Measurements from ENCODE around the gene ERC1. TPM values are rescaled to one million over a fixed set of nuclear protein-coding genes. Genes with fewer than 3 reads are reported as not detected.

Gene ERC1
- total and polyA plus RNA-seq, 2 donors from 2014 or later: 5.1 to 68.3 TPM

- Histone ChIP-seq H3K27ac (ENCODE audit: low read depth in 2 of 2, low read length in 2 of 2) (peak overlapping the region; percentile 97 to 98), H3K9ac (ENCODE audit: low read length in 3 of 3) (peak overlapping the region; percentile 31 to 94 (median 84)), H3K9me3 (ENCODE audit: control insufficient read depth in 2 of 3, insufficient read depth in 1 of 3, low read length in 3 of 3) (no peaks in the 10 kb centered on the region), H3K4me3 (ENCODE audit: low read length in 3 of 3) (peak overlapping the region; percentile 70 to 87 (median 83)), H3K36me3 (ENCODE audit: control insufficient read depth in 2 of 3, insufficient read depth in 3 of 3, low read length in 3 of 3) (no peaks in the 10 kb centered on the region), H3K27me3 (ENCODE audit: control insufficient read depth, insufficient read depth, low read length) (no peaks in the 10 kb centered on the region), H3K4me1 (ENCODE audit: control insufficient read depth in 2 of 3, insufficient read depth in 2 of 3, low read depth in 1 of 3, low read length in 3 of 3) (peaks cover 4 to 11% (median 10%) of the 10 kb centered on the region in 3 donors)
- FAIRE-seq (no peak), DNase-seq (peak; percentile 35 to 90 (median 75))
- TF ChIP-seq CTCF (IDR thresholded peaks at IDR 0.05; ENCODE audit: borderline replicate concordance, extremely low read depth, insufficient read depth): no peak
- intact Hi-C loops (cut with DNase I): no loop called here
Observed at GRCh38 chr12:989751-990660, 1.0 kb upstream of the ERC1 start.

GRCh38 chr12:991350-992333 lies 619 bp downstream of the ERC1 start:
- Histone ChIP-seq H3K9me3 (ENCODE audit: control insufficient read depth in 2 of 3, insufficient read depth in 1 of 3, low read length in 3 of 3) (no peaks in the 10 kb centered on the region), H3K27ac (ENCODE audit: low read depth in 2 of 2, low read length in 2 of 2) (peak overlapping the region; percentile 87 to 93), H3K4me1 (ENCODE audit: control insufficient read depth in 2 of 3, insufficient read depth in 2 of 3, low read depth in 1 of 3, low read length in 3 of 3) (peaks cover 4 to 11% (median 10%) of the 10 kb centered on the region in 3 donors), H3K4me3 (ENCODE audit: low read length in 3 of 3) (peak overlapping the region; percentile 83 to 88 (median 85)), H3K9ac (ENCODE audit: low read length in 3 of 3) (peak overlapping the region; percentile 80 to 85 (median 84)), H3K27me3 (ENCODE audit: control insufficient read depth, insufficient read depth, low read length) (no peaks in the 10 kb centered on the region), H3K36me3 (ENCODE audit: control insufficient read depth in 2 of 3, insufficient read depth in 3 of 3, low read length in 3 of 3) (no peaks in the 10 kb centered on the region)
- FAIRE-seq (no peak), DNase-seq (peak in 3 of 5 donors; percentile 12 to 79 (median 77))
- no peak for TF ChIP-seq CTCF (IDR thresholded peaks at IDR 0.05; ENCODE audit: borderline replicate concordance, extremely low read depth, insufficient read depth)
- intact Hi-C loops (cut with DNase I): no loop called here

GRCh38 chr12:992647-993046 lies 1.6 kb downstream of the ERC1 start:
- H3K9ac ChIP-seq (ENCODE audit: low read length in 3 of 3): peak overlapping the region in 1 of 3 donors; percentile 37
- H3K4me1 ChIP-seq (ENCODE audit: control insufficient read depth in 2 of 3, insufficient read depth in 2 of 3, low read depth in 1 of 3, low read length in 3 of 3): peaks cover 4 to 11% (median 10%) of the 10 kb centered on the region in 3 donors
- no peaks in the 10 kb centered on the region for H3K27me3 ChIP-seq (ENCODE audit: control insufficient read depth, insufficient read depth, low read length)
- no peak overlapping the region for H3K27ac ChIP-seq (ENCODE audit: low read depth in 2 of 2, low read length in 2 of 2)
- TF ChIP-seq CTCF (IDR thresholded peaks at IDR 0.05; ENCODE audit: borderline replicate concordance, extremely low read depth, insufficient read depth): no peak
- no peaks in the 10 kb centered on the region for H3K36me3 ChIP-seq (ENCODE audit: control insufficient read depth in 2 of 3, insufficient read depth in 3 of 3, low read length in 3 of 3)
- intact Hi-C loops (cut with DNase I): no loop called here
- H3K9me3 ChIP-seq (ENCODE audit: control insufficient read depth in 2 of 3, insufficient read depth in 1 of 3, low read length in 3 of 3): no peaks in the 10 kb centered on the region
- peak overlapping the region in 1 of 3 donors; percentile 83 for H3K4me3 ChIP-seq (ENCODE audit: low read length in 3 of 3)
- peak in 1 of 5 donors; percentile 2 for DNase-seq
- no peak for FAIRE-seq

All from kidney (tissue), 14 donors.